ENCODE measurements around the gene IL20RB. TPM values are rescaled to one million over a fixed set of nuclear protein-coding genes. Genes with fewer than 3 reads are reported as not detected.
"Not testable (repeated sequence)": the region's sequence is repeated elsewhere in the genome, so short reads cannot be mapped to it uniquely, and the experiment has no call there.

IL20RB gene
- polyA plus RNA-seq, 12 donors: 0.70 to 1.3 (median 0.96) TPM; not detected in 2

- no peak for DNase-seq
These were observed 14.3 kb upstream of the IL20RB start for GRCh38 chr3:136943436-136943835.

- DNase-seq: no peak
These were observed 10.8 kb upstream of the IL20RB start for GRCh38 chr3:136946978-136947377.

GRCh38 chr3:136947477-136947876 lies 10.3 kb upstream of the IL20RB start:
- DNase-seq: no peak

GRCh38 chr3:136949146-136949545 lies 8.6 kb upstream of the IL20RB start:
- DNase-seq: no peak

GRCh38 chr3:136949708-136950107 lies 8.1 kb upstream of the IL20RB start:
- no peak for DNase-seq

GRCh38 chr3:136950623-136951022 lies 7.2 kb upstream of the IL20RB start:
- DNase-seq: no peak

- no peak for DNase-seq
These were observed 5.5 kb upstream of the IL20RB start for GRCh38 chr3:136952292-136952691.

- no peak for DNase-seq
These were observed 3.5 kb upstream of the IL20RB start for GRCh38 chr3:136954251-136954650.

GRCh38 chr3:136954980-136955780 lies 2.6 kb upstream of the IL20RB start:
- no peak for DNase-seq

GRCh38 chr3:136955813-136956212 lies 2.0 kb upstream of the IL20RB start:
- no peak for DNase-seq

- DNase-seq: no peak
These were observed 812 bp upstream of the IL20RB start for GRCh38 chr3:136956971-136957370.

- no peak for DNase-seq
These were observed 1.2 kb downstream of the IL20RB start for GRCh38 chr3:136958939-136959338.

GRCh38 chr3:136959599-136959998 lies 1.8 kb downstream of the IL20RB start:
- DNase-seq: no peak

GRCh38 chr3:136960838-136961836 lies 3.4 kb downstream of the IL20RB start:
- DNase-seq: no peak

GRCh38 chr3:136962927-136963326 lies 5.1 kb downstream of the IL20RB start:
- DNase-seq: no peak

GRCh38 chr3:136969539-136969938 lies 11.8 kb downstream of the IL20RB start:
- not testable (repeated sequence) for DNase-seq

- DNase-seq: no peak
These were observed 15.6 kb downstream of the IL20RB start for GRCh38 chr3:136973352-136973751.

GRCh38 chr3:136974670-136975069 lies 16.9 kb downstream of the IL20RB start:
- DNase-seq: no peak

- DNase-seq: no peak
These were observed 21.4 kb downstream of the IL20RB start for GRCh38 chr3:136979204-136979603.

GRCh38 chr3:136979684-136980083 lies 21.9 kb downstream of the IL20RB start:
- no peak for DNase-seq

- no peak for DNase-seq
These were observed 24.2 kb downstream of the IL20RB start for GRCh38 chr3:136982033-136982432.

GRCh38 chr3:136982520-136983138 lies 24.8 kb downstream of the IL20RB start:
- DNase-seq: no peak
